ENCODE measurements around the gene RFTN1. TPM values are rescaled to one million over a fixed set of nuclear protein-coding genes. Genes with fewer than 3 reads are reported as not detected.
A peak's percentile ranks its signal among the peaks of the same experiment; 100 is the strongest.

The RFTN1 gene
- total RNA-seq, 2 experiments from 2014 or later, result 81.8 to 152 TPM

DNA sequence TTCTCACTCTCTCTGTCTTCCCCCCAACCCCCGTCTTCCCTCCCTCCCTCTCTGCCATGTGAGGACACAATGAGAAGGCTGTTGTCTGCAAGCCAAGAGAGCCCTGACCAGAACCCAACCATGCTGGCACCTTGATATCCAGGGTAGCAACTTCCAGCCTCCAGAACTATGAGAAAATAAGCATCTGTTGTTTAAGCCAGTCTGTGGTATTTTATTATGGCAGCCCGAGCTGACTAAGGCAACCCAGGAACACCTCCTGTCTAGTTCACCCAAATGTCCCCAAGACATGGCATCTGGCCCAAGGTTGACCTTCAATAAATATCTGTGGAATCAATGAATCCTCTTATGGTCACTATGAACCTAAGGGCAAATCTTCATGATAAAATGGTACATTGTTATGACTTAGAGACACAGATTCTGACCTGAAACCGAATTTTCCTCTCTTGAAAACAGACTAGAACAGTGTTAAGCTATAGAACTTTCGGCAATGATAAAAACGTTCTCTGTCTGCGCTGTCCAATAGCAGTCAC lies 26.5 kb downstream of the RFTN1 start:
- DNase-seq (ENCODE audit: low spot score), result no peak
- H3K9me2 ChIP-seq (ENCODE audit: insufficient read depth, low read length), result no peaks in the 10 kb centered on the region
- peaks cover 96% of the 10 kb centered on the region for H3K79me2 ChIP-seq (ENCODE audit: insufficient read depth, low read depth, low read length)
- 0 out of 2 replicates have a peak, but pooled peaks cover 5% of the 10 kb centered on the region for H4K20me1 ChIP-seq (ENCODE audit: insufficient read depth, low read length)
- no peak overlapping the region for H2AFZ ChIP-seq (ENCODE audit: low read length)
- no TSS peak for BruUV-seq (replicated peaks)
- no peak overlapping the region for H3K27ac ChIP-seq (ENCODE audit: low read depth, low read length, poor library complexity, severe bottlenecking)
- TF ChIP-seq CTCF (conservative IDR thresholded peaks at IDR 0.05; ENCODE audit: low read length) (no peak), EZH2phosphoT487 (IDR thresholded peaks at IDR 0.05; ENCODE audit: borderline replicate concordance, low read depth, low read length) (no peak)
- intact Hi-C loops (cut with micrococcal nuclease; ENCODE audit: unreplicated experiment), result no loop called here
- POLR2A ChIA-PET, result interaction anchor here (1.7 to 2.9 kb wide), 3 partner anchors 8 to 25 kb away, joined by 3 to 12 read pairs (median 4); no protein-coding TSS in a partner anchor
- H3K9me3 ChIP-seq (ENCODE audit: low read length), result no peaks in the 10 kb centered on the region
- H3K4me1 ChIP-seq (ENCODE audit: insufficient read depth, low read length, poor library complexity, severe bottlenecking), result peaks cover 56% of the 10 kb centered on the region
- no peak overlapping the region for H3K4me3 ChIP-seq (ENCODE audit: low read depth, low read length, poor library complexity, severe bottlenecking)
- peaks cover 91% of the 10 kb centered on the region for H3K36me3 ChIP-seq (ENCODE audit: insufficient read depth, low read length)
- no peak overlapping the region for H3K4me2 ChIP-seq (ENCODE audit: low read length)
- CTCF ChIA-PET (ENCODE audit: unreplicated experiment), result no interaction called here

DNA sequence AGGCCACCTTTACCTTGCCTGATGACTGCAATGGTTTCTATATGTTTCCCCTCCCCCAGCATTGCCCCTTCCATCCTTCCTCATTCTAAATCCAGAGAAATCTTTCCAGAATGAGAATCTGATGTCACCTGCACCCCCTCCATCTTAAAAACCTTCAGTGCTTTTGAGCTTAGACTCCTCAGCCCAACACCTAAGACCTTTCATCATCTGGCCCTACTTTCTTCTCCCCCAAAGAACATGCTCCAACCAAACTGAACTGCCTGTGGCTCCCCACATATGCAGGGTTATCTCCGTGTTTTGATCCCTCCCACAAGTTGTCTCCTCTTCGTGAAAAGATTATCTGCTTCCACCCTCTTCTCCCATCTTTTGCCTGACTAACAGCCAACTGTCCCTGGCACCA lies 27.3 kb downstream of the RFTN1 start:
- Histone ChIP-seq H3K36me3 (ENCODE audit: insufficient read depth, low read length) (peaks cover 86% of the 10 kb centered on the region), H2AFZ (ENCODE audit: low read length) (no peak overlapping the region), H3K4me3 (ENCODE audit: low read depth, low read length, poor library complexity, severe bottlenecking) (no peak overlapping the region), H3K4me1 (ENCODE audit: insufficient read depth, low read length, poor library complexity, severe bottlenecking) (peaks cover 64% of the 10 kb centered on the region), H4K20me1 (ENCODE audit: insufficient read depth, low read length) (0 out of 2 replicates have a peak, but pooled peaks cover 4% of the 10 kb centered on the region), H3K4me2 (ENCODE audit: low read length) (peak overlapping the region; percentile 1; the same call in 1 of the 2 replicates), H3K79me2 (ENCODE audit: insufficient read depth, low read depth, low read length) (peaks cover 96% of the 10 kb centered on the region), H3K9me3 (ENCODE audit: low read length) (no peaks in the 10 kb centered on the region), H3K27ac (ENCODE audit: low read depth, low read length, poor library complexity, severe bottlenecking) (peak overlapping the region; percentile 7), H3K9me2 (ENCODE audit: insufficient read depth, low read length) (no peaks in the 10 kb centered on the region)
- CTCF ChIA-PET (ENCODE audit: unreplicated experiment), result no interaction called here
- TF ChIP-seq EZH2phosphoT487 (IDR thresholded peaks at IDR 0.05; ENCODE audit: borderline replicate concordance, low read depth, low read length), result no peak
- no peak for TF ChIP-seq CTCF (conservative IDR thresholded peaks at IDR 0.05; ENCODE audit: low read length)
- POLR2A ChIA-PET, result interaction anchor here (0.5 to 2.9 kb wide), 3 partner anchors 9 to 72 kb away, joined by 3 to 12 read pairs (median 3); no protein-coding TSS in a partner anchor
- no peak for DNase-seq (ENCODE audit: low spot score)
- intact Hi-C loops (cut with micrococcal nuclease; ENCODE audit: unreplicated experiment), result no loop called here
- no TSS peak for BruUV-seq (replicated peaks)

- H3K4me1 ChIP-seq (ENCODE audit: insufficient read depth, low read length, poor library complexity, severe bottlenecking), result peaks cover 71% of the 10 kb centered on the region
- BruUV-seq (replicated peaks), result no TSS peak
- H3K4me2 ChIP-seq (ENCODE audit: low read length), result peak overlapping the region; percentile 13; the same call in 1 of the 2 replicates
- no peak for DNase-seq (ENCODE audit: low spot score)
- H3K27ac ChIP-seq (ENCODE audit: low read depth, low read length, poor library complexity, severe bottlenecking), result peak overlapping the region; percentile 77
- H3K9me2 ChIP-seq (ENCODE audit: insufficient read depth, low read length), result no peaks in the 10 kb centered on the region
- H3K9me3 ChIP-seq (ENCODE audit: low read length), result no peaks in the 10 kb centered on the region
- TF ChIP-seq EZH2phosphoT487 (IDR thresholded peaks at IDR 0.05; ENCODE audit: borderline replicate concordance, low read depth, low read length) (no peak), CTCF (conservative IDR thresholded peaks at IDR 0.05; ENCODE audit: low read length) (no peak)
- peaks cover 98% of the 10 kb centered on the region for H3K79me2 ChIP-seq (ENCODE audit: insufficient read depth, low read depth, low read length)
- ChIA-PET POLR2A (interaction anchor here (0.5 to 8.4 kb wide), 6 partner anchors 12 to 108 kb away, joined by 3 to 69 read pairs (median 4); no protein-coding TSS in a partner anchor), CTCF (ENCODE audit: unreplicated experiment) (no interaction called here)
- peaks cover 86% of the 10 kb centered on the region for H3K36me3 ChIP-seq (ENCODE audit: insufficient read depth, low read length)
- H2AFZ ChIP-seq (ENCODE audit: low read length), result no peak overlapping the region
- 0 out of 2 replicates have a peak, but pooled peaks cover 4% of the 10 kb centered on the region for H4K20me1 ChIP-seq (ENCODE audit: insufficient read depth, low read length)
- H3K4me3 ChIP-seq (ENCODE audit: low read depth, low read length, poor library complexity, severe bottlenecking), result no peak overlapping the region
- intact Hi-C loops (cut with micrococcal nuclease; ENCODE audit: unreplicated experiment), result no loop called here
These were observed 28.0 kb downstream of the RFTN1 start for GRCh38 chr3:16485395-16485992.

Measured in OCI-LY7 (cell line).